ENCODE results near the gene AP5Z1. TPM values are rescaled to one million over a fixed set of nuclear protein-coding genes. Genes with fewer than 3 reads are reported as not detected.

The AP5Z1 gene
- total RNA-seq, 2 donors from 2014 or later = 14.0 to 18.8 TPM

DNA sequence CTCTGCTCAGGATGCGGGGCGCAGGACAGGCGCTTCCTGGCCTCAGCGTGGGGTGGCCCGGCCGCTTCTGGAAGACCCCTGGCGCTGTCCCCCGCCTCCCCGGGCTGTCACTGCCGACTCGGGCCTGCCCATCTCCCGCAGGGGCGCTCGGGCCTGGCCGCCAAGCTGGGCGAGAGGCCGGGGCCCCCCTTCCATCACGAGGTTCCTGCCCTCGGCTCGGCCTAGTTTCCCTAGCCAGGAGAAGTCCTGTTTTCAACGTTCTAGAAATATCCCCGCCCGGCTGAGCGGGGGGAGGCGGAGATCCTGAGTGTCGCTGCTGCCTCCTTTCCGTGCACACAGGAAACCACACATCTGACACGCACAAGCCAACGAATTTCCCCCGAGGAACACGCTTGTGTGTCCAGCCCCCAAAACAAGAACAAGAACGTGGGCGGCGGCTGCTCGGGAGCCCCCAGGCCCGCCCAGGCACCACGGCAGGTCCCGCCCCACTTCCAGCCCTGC is 33.7 kb downstream of the AP5Z1 start:
- intact Hi-C loops (cut with DNase I) = no loop called here
- ATAC-seq = peak in 1 of 2 donors; percentile 31
- no peak for DNase-seq

DNA sequence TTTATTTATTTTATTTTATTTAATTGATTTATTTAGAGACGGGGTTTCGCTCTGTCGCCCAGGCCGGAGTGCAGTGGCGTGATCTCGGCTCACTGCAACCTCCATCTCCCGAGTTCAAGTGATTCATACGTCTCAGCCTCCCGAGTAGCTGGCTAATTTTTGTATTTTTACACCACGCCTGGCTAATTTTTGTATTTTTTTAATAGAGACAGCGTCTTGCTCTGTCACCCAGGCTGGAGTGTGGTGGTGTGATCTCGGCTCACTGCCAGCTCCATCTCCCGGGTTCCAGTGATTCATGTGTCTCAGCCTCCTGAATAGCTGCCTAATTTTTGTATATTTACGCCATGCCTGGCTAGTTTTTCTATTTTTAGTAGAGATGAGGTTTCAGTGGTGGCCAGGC is 34.2 kb downstream of the AP5Z1 start:
- ATAC-seq (no peak), DNase-seq (no peak)
- intact Hi-C loops (cut with DNase I) = no loop called here

DNA sequence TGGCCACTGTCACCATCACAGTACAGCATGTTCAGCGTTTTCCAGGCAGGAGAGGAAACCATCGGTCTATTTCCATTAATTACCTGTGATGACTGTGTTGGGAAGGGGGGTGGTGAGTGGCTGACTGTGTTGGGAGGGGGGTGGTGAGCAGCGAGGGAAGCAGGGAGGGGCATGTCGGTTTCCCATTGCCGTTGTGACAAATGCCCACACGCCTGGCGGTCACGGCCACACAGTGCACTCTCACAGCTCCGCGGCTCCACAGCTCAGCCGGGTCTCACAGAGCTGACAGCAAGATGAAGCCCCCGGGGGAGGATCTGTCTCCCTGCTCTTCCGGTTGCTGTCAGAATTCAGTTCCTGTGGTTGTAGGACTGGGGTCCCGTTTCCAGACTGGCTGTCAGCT is 39.0 kb downstream of the AP5Z1 start:
- ATAC-seq = no peak
- intact Hi-C loops (cut with DNase I) = no loop called here

DNA sequence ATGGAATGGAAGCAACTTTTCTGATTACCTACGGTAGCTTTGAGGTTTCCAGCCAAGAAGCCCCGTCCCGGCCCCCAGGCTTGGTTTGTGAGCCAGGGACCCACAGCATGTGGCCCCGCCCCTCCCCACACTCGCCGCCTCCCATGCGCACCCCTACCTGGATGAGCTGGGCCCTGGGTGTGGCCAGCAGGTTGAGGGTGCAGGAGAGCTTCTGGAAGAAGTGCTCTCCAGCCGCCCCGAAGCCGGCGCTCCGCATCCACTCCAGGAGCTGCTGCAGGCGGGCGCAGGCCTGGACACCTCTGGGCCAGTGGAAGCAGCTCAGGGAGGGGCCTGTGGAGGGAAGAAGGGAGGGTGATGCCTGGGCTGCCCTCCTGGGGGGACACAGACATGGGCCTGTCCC is 39.7 kb downstream of the AP5Z1 start:
- no peak for ATAC-seq
- DNase-seq = no peak
- intact Hi-C loops (cut with DNase I) = no loop called here

More for the DNA sequence above, 39.0 kb downstream of the AP5Z1 start:
- DNase-seq = no peak

DNA sequence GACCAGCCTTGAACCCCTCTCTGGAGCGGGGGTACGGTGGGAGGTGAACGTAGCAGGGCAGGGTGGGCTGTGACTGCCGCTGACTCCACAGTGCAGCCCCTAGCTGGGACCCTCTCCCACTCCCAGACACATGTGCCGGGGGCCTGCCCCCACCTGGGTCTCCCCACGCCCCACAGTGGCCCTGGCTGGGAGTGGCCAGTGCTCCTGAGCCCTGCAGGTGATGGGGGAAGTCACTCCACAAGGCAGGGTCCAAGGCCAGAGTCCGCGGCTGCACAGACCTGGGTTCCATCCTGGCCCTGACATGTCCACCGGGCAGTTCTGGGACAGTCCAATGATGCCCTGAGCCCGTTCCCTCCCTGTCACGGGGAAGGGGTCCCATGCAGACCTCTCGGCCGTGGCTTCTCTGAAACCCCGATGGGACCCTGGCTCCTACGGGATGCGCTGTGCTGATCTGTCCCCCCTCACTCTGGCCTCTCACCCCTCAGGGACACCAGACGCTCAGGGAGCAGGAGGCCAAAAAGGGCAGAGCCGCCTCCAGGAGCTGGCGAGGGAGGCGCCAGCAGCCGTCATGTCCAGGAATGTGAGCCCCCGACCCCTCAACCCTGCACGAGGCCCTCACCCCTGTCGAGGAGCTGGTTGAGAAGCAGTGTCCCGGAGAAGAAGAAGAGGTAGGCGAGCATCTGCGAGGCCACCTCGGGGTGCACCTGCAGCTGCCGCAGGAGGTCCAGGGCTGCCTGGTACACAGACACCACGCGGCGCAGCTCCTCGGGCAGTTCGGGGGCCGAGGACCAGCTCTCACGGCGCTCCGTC is 40.4 kb downstream of the AP5Z1 start:
- ATAC-seq = no peak
- intact Hi-C loops (cut with DNase I) = no loop called here
- no peak for DNase-seq

DNA sequence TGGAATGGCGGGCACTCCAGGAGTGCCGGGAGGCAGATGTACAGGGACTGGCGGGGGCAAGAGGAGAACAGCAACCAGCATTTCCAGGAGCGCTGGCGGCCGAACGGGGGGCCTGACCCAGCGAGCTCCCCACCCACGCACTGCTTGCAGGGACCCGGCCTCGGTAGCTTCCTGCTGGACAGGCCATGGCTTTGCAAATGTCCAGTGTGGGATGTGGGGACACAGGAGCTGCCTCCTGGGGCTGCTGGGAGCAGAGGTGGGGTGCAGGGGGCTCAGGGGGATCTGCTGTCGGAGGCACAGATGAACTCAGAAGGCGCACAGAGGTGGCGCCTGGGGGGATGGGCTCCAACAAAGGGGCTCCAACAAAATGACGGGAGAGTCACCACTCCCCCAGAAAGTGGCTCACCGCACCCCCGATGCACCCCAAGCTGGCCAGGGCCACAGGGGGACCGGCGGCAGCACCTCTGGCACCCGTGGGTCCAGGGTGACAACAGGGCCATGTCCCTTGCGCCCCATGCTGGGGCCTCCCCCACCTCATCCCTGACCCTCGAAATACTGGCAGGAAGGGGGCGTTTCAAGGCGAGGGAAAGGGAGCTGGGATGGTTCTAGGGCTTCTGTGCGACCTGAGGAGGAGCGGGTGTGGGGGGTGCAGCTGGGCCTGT is 41.1 kb downstream of the AP5Z1 start:
- intact Hi-C loops (cut with DNase I) = no loop called here
- DNase-seq (no peak), ATAC-seq (no peak)

DNA sequence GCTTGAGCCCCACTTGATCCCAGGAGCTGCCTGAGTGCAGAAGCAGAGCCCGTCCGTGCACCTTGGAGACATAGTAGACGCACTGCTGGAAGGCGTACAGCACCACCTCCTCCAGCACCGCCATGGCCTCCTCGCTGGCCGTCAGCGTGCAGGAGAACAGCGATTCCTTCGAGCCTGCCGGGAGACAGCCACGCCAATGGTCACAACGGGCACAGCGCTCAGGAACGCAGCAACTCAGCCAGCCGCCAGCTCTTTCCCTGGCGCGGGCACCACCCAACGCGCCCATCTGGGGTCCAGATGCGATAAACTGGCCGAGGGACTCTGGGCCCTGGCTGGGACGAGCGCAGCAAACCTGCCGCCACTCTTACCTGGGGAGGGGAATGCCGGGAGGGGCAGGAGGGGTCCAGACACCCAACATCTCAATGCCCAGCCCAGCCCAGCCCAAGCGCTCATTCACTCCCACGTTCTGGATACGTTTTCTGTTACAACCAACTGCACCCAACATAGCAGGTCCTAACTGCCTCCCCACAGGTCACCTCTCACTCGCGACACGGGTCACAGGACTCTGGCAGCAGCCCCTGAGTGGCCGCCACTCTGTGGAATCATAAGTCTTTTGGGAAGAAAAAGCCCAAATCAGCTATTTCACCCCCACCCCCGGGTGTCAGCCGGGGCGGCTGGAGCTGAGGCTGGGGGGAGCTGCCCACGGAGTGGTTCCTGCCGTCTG is 41.9 kb downstream of the AP5Z1 start:
- DNase-seq (no peak), ATAC-seq (no peak)
- intact Hi-C loops (cut with DNase I) = no loop called here

DNA sequence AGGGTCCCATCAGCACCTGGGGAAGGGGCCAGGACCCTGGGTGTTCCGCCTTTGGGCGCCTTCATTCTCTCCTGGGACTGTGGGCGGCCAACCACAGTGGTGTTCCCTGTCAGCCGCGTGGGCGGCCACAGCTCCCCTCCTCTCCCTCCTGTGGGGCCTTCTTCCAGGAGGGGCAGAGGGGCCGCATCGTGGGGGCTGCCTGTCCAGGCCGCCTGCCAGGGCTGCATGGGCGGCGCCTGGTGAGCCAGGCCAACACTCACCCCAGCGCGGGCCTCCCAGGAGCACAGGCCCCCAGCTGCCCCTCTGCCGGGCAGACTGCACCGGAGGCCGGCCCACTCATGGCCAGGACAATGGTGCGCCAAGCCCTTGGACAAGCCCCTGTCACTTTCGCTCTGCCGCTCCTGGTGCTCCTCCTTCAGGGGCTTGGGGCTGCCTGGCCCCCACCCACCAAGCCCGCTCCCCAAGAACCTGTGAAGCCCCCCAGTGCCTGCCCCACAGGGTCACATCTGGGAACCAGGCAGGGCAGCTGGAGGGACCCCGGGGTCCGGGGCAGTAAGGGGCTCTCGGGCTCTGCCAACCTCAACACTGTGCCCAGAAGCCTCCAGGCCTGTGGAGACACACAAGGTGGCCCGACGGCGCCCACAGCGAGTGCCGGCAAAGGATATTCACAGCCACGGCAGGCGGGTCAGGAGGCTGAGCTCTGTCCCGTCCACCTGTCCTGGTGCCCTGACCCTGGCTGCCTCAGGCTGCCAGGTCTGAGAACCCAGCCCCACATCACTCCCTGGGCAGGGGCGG is 42.8 kb downstream of the AP5Z1 start:
- intact Hi-C loops (cut with DNase I) = no loop called here
- DNase-seq = no peak
- no peak for ATAC-seq

DNA sequence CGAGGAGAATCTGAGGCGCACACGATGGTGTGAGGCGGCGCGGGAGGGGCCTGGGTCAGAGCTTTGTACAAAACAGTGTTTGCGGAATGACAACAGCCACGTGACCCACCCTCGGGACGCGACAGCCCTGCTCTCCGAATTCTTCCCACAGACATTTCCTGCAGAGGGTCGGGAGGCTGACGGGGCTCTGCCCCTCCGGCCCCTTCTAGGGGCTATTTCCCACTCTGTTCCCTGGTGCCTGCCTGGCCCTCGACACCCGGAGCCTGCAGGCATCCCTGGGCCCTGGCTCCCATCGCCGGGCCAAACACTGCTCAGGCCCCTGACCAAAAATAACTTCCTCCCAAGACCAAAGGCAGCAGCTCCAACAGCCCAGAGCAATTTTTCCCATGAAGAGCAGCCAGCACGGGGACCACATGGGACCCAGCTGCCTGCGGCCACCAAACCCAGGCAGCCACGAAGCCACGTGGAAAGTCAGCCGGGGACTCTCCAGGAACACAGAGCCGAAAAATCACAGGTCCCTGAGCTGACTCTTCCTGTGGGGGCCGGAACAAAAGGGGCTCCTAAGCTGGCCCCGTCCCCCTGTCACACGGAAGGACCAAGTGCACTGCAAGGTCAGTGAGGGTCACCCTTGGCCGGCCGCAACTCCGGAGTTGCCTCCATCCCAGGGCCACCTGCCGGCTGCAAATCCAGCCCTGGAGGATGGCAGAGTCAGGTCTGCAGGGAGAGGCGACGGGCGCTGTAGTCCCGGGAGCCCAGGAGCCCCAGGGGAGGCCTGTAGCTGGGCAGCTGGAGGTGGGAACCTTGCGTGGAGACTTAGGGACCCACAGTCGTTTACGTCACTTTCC is 44.4 kb downstream of the AP5Z1 start:
- intact Hi-C loops (cut with DNase I) = no loop called here
- ATAC-seq = peak; percentile 52 to 63
- peak; percentile 64 for DNase-seq

DNA sequence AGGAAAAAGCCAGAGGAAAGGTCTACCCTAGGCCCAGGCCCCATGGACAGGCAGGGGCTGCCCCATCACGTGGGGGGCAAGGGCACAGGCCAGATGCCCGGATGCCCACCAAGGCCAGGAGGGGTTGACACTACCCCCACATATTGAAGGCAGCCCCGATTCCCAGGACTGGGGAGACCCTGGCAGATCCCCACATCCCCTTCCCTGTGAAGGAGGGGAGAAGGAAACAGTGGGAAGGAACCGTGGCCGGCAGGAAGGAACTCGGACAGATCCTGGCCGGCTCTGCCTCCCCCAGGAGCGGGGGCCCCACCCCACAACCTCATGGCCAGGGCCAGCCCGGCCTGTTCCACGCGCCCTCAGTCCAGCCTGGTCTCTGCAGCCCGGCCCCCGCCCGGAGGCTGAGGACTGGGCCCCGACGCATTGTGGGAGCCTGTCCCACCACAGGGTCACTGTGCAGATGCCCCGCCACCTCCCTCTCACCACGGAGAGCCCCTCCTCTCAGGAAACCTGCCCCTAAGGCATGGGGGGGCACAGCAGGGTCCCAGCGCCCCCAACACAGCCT is 45.1 kb downstream of the AP5Z1 start:
- intact Hi-C loops (cut with DNase I) = no loop called here
- ATAC-seq (peak; percentile 45 to 55), DNase-seq (peak; percentile 51)

DNA sequence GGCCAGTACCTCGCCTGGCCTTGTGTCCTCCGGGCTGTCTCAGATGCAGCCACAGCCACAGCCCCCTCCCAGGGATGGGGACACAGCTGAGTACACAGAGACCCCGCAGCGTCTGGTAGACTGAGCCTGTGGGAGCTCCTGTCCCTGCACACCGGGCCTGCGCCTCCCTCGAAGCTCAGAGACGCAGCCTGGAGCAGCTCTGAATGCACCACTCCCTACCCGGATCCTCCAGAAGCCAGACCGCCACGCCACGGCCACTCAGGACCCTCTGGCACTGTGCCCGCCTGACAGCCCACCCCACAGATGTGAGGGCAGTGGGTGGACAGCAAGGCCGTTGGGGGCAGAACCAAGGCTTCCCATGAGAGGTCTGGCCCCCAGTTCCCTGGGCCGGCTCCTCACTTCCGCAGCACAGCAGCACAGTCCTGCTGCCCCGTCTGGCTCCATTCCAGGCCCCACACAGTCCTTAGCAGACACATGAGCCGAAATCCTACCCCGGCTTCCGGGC is 45.6 kb downstream of the AP5Z1 start:
- ATAC-seq = no peak
- DNase-seq = no peak
- intact Hi-C loops (cut with DNase I) = no loop called here

DNA sequence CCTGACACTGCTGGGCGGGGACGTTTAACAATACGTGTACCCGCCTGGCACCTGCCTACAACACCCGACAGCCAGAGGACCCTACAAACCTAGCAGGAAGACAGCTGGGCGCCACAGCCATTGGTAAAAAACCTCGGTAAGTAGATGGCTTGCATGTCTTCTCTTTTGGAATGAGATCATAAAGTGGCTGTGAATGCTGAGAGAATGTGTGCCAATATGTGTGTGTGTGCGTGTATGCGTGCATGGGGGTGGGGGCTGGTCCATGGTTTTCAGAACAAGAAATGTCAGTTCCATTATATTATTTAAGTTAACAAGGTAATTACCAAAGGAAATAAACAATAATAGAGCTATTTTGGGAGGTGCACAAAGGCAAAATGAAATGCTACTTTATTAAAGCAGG is 47.3 kb downstream of the AP5Z1 start:
- ATAC-seq = no peak
- intact Hi-C loops (cut with DNase I) = no loop called here
- DNase-seq = no peak

DNA sequence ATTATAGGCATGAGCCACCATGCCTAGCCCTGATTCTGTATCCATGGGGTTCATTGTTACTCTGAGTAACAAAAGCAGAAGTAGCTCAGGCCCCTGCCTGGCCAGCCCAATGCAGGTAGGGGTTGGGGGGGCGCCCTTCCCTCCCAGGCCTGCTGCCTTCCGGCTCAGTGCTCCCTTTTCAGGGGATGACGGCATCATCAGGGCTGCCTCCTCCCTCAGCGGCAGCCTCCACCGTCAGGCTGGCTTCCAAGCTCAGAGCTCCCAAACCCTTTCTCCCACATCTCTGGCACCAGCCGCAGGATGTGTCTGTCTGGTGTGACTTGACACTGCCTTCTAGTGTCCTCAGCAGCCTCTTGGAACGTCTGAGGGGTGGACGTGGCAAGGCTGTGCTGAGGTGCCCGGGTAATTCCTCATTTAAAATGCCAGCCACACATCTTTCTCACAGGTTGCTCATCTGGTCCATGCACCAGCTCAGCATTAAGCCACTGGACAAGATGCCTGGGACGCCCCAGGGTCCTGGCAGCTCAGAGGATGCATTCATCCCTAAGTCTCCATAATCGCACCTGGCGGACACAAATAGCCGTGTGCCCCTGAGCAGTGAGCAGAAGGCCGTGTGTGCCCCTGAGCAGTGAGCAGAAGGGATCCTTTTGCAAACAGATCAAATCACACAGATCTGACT is 48.2 kb downstream of the AP5Z1 start:
- intact Hi-C loops (cut with DNase I) = no loop called here
- DNase-seq (no peak), ATAC-seq (no peak)

DNA sequence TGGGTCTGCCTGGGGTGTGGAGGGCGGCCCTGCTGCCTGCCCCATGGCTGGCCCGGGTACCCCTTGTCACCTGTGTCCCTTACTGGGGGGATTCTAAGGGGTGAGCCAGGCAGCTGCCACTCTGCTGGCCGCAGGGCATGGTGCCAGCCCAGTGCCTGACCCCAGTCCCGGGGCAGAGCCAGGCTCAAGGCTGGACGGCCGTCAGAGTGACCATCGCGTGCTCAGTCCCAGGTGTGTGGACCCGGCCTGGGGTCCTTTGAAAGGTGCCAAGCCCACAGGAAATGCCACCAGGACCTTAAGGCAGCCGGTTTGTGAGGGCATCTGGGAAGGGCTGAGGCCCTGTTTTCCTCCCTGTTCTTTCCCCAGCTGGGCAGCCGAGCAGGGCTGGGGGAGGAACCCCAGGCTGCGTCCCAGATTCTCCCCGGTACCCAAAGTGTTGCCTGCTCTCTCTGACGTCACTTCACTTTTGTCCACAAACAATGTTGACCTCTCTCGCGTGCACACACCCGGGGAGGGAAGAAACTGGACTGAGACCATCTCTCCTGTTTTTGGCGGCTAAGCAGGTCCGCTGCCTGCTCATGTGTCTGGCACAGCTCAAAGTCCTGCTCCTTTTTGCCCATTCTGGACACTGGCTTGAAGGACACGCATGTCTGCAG is 48.8 kb downstream of the AP5Z1 start:
- no peak for DNase-seq
- intact Hi-C loops (cut with DNase I) = no loop called here
- ATAC-seq = no peak

DNA sequence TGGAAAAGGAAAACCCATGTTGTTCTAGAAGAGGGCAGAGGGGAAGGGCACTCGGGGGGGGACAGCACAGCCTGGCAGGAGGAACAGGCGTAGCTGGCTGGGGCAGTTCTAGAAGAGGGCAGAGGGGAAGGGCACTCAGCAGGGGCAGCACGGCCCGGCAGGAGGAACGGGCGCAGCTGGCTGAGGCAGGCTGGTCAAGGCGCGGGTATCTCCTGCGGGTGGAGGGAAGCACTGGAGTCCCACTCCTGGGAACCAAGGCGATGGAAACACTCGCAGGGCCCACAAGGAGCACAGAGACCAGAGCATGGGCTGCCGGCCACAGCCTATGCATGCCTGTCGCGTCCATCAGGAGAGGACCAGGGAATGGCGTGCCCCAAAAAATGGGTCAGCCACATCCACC is 49.7 kb downstream of the AP5Z1 start:
- ATAC-seq = no peak
- DNase-seq = no peak
- intact Hi-C loops (cut with DNase I) = no loop called here

DNA sequence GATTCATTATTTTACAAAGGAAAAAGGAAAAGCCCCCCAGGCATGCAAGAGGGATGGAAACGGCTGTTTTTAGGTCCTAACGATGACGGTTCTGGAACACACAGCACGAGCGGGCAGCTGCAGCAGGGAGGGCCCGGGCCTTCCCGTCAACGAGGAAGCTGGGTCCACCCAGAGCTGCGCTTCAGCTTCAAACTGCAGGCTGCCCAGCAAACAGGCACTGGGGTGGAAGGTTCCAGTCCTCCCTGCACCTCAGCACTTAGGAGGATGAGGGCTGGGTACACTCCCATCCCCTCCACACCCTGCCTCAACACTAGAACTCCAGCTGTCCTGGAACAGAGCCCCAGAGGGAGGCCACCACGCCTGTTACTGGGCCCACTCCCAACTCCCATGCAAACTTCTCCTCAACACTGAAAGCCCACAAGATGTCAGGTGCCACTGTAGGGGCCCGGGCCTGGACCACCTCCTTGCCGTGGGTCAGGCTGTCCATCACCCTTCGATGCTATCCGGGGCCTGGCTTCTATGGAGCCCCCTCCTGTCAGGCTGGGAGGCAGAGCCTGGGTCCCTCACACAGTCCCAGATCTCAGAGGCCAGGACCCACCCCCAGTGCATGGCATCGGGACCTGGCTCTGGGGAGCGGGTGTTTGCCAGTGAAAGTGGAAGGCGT is 53.4 kb downstream of the AP5Z1 start:
- DNase-seq = peak; percentile 36
- intact Hi-C loops (cut with DNase I) = no loop called here
- peak in 1 of 2 donors; percentile 13 for ATAC-seq
